ENCODE measurements around the gene MLST8.

The MLST8 gene

DNA sequence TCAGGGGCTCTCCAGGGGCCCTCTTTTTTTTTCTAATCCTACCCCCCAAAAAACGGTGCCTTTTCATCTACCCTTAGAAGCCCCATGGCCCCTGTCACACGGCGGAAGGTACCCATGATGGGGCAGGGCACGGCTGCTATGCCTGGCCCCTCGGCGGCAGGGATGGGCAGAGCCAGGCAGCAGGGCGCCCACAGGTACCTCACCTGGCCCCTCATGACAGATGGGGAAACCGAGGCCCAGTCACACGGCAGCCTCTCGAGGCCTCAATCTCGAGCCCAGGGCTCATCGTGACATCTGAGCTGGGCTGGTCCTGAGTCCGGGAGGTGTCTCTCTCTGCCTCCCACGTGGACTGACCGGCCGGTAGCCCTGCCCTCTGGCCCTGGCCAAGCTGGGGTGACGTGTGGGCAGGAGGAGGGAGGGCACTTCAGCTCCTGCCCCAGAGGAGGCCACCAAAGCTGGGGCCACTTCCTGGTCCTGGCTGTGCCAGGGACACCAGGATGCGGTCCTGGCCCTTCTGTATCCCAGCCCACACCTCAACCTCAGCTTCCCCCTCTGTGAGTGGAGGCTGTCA, 38.1 kb upstream of the MLST8 start:
- Mint-ChIP-seq H3K4me3 (no peak overlapping the region), H3K36me3 (no peaks in the 10 kb centered on the region), H3K9me3 (ENCODE audit: low read depth) (no peaks in the 10 kb centered on the region), H3K4me1 (ENCODE audit: low read depth) (no peaks in the 10 kb centered on the region), H3K27me3 (no peaks in the 10 kb centered on the region), H3K27ac (no peak overlapping the region)

DNA sequence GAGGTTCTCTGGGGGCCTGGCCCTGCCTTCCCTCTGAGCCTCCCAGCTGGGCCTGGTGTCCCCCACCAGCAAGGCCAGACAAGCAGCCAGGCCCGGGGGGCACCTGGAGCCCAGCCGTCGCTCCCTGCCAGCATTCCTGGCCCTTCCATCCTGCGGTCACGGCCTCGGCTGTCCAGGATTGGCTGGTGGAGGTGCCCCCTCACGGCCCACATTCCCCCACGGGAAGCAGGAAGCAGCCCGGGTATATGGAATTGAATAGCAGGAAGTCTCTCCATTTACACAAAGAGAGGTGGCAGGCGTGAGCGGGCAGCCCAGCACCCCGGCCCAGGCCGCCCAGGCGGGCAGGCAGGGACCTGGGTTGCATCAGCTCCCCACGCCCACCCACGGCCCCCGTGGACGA, 35.2 kb upstream of the MLST8 start:
- no peak overlapping the region for H3K4me3 Mint-ChIP-seq
- no peaks in the 10 kb centered on the region for H3K9me3 Mint-ChIP-seq (ENCODE audit: low read depth)
- H3K27me3 Mint-ChIP-seq: no peaks in the 10 kb centered on the region
- no peaks in the 10 kb centered on the region for H3K36me3 Mint-ChIP-seq
- H3K27ac Mint-ChIP-seq: no peak overlapping the region
- H3K4me1 Mint-ChIP-seq (ENCODE audit: low read depth): no peaks in the 10 kb centered on the region

DNA sequence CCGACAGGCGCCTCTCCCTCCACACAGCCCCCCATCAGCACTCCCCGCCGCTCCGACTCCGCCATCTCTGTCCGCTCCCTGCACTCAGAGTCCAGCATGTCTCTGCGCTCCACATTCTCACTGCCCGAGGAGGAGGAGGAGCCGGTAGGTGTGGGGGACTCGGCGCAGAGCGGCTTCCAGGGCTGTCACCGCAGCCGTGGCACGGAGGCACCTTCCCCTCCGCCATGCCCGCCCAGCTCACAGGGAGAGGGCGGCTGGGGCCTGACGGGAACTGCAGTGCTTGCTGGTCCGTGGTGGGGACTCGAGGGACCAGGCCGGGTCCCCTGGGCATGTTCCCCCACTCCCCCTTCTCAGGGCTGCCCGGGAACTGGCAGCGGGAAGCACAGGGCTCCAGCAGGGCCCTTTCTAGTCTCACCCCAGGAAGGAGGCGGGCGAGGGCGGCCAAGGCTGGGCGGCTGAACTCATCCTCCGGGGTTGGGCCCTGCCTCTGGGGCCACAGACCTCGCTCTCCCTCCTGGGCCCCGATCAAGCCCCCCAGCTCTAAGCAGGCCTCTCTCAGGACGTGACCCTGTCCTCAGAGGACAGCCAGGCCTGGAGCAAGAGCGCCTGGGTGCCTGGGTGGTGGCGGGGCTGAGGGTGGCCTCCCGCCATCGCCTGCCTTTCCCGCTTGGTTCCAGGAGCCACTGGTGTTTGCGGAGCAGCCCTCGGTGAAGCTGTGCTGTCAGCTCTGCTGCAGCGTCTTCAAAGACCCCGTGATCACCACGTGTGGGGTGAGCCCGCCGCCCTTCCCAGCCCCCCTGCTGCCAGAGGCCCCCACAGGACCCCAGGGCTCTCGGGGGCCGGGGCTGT, 34.4 kb upstream of the MLST8 start:
- Mint-ChIP-seq H3K4me3 (no peak overlapping the region), H3K4me1 (ENCODE audit: low read depth) (no peaks in the 10 kb centered on the region), H3K36me3 (no peaks in the 10 kb centered on the region), H3K27me3 (no peaks in the 10 kb centered on the region), H3K9me3 (ENCODE audit: low read depth) (no peaks in the 10 kb centered on the region), H3K27ac (no peak overlapping the region)

DNA sequence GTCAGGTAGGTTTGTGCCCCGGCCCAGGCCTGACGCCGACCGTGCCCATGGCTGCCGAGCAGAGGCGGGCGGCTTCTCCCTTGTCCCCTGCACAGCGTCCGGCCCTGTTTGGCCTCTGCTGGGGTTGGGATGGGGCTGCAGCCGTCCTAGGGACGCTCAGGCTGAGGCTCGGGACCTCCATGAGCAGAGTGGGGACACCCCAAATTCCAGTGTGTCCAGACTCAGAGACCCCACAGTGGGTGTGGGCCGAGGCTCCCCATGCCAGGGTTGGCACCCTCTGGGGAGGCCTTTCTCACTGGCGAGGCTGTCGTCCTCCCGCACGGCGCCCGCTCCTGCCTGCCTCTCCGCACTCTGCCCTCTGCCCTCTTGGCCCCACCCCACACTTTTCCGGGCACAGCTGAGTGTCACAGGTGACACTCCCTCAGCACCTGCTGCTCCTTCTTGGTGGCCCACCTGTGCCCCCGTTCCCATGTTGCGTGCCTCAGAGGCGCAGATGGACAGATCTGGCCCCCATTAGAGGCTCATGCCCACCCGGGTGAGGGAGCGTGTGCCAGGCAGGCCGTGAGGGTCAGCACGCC, 33.6 kb upstream of the MLST8 start:
- Mint-ChIP-seq H3K9me3 (ENCODE audit: low read depth) (no peaks in the 10 kb centered on the region), H3K36me3 (no peaks in the 10 kb centered on the region), H3K4me1 (ENCODE audit: low read depth) (no peaks in the 10 kb centered on the region), H3K4me3 (no peak overlapping the region), H3K27ac (no peak overlapping the region), H3K27me3 (no peaks in the 10 kb centered on the region)

DNA sequence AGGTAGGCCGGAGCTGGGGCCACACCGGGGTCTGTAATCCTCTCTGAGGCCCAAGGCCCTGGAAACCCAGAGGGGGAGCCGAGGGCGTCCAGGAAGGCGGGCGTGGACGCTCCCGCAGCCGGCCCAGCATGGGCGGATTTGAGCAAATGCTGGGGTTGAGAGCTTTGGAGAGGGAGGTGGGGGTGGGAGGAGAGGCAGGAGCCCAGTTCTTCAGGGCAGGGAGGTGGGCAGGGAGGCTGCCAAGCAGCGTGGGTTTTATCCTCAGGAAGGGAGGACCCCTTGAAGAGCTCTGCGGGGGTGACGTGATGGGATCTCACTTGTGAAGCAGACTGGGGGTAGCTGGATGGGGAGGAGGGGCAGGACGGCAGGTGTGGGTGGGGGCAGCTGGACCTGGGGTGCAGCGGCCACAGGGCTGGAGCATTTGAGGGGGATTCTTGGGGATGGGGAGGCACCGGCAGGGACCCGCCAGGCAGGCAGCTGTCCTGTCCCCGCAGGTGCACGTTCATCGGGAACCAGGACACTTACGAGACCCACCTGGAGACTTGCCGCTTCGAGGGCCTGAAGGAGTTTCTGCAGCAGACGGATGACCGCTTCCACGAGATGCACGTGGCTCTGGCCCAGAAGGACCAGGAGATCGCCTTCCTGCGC, 32.4 kb upstream of the MLST8 start:
- Mint-ChIP-seq H3K27me3 (no peaks in the 10 kb centered on the region), H3K27ac (no peak overlapping the region), H3K4me3 (no peak overlapping the region), H3K36me3 (no peaks in the 10 kb centered on the region), H3K9me3 (ENCODE audit: low read depth) (no peaks in the 10 kb centered on the region), H3K4me1 (ENCODE audit: low read depth) (no peaks in the 10 kb centered on the region)

DNA sequence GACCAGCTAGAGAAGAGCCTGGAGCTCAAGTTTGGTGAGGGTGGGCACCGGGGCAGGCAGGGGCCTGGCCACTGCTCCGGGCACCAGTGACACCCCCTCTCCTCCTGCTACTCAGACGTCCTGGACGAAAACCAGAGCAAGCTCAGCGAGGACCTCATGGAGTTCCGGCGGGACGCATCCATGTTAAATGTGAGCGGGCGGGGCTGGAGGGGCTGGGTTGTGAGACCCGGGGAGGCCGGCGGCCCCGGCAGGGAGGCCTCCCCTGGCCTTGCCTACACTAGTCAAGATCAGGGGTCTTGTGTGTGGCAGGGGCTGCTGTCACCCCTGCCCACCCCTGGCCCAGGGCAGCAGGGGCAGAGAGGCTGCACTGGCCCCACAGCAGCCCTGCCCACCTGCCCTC, 31.9 kb upstream of the MLST8 start:
- Mint-ChIP-seq H3K27ac (no peak overlapping the region), H3K36me3 (no peaks in the 10 kb centered on the region), H3K9me3 (ENCODE audit: low read depth) (no peaks in the 10 kb centered on the region)

DNA sequence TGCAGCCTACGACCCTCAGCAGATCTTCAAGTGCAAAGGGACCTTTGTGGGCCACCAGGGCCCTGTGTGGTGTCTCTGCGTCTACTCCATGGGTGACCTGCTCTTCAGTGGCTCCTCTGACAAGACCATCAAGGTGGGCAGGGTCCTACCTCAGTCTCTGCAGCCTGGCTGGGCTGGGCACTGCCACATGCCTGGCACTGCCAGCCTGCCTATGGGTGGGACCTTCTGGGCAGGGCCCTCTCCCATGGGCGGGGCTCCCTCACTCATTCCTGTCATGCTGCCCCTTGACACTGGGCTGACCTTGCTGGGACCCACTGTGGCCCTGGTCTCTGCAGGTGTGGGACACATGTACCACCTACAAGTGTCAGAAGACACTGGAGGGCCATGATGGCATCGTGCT, 31.3 kb upstream of the MLST8 start:
- Mint-ChIP-seq H3K4me3 (no peak overlapping the region), H3K27me3 (no peaks in the 10 kb centered on the region), H3K36me3 (no peaks in the 10 kb centered on the region), H3K9me3 (ENCODE audit: low read depth) (no peaks in the 10 kb centered on the region), H3K27ac (no peak overlapping the region), H3K4me1 (ENCODE audit: low read depth) (no peaks in the 10 kb centered on the region)

More for the DNA sequence above, 31.9 kb upstream of the MLST8 start:
- Mint-ChIP-seq H3K4me3 (no peak overlapping the region), H3K4me1 (ENCODE audit: low read depth) (no peaks in the 10 kb centered on the region), H3K27me3 (no peaks in the 10 kb centered on the region)

DNA sequence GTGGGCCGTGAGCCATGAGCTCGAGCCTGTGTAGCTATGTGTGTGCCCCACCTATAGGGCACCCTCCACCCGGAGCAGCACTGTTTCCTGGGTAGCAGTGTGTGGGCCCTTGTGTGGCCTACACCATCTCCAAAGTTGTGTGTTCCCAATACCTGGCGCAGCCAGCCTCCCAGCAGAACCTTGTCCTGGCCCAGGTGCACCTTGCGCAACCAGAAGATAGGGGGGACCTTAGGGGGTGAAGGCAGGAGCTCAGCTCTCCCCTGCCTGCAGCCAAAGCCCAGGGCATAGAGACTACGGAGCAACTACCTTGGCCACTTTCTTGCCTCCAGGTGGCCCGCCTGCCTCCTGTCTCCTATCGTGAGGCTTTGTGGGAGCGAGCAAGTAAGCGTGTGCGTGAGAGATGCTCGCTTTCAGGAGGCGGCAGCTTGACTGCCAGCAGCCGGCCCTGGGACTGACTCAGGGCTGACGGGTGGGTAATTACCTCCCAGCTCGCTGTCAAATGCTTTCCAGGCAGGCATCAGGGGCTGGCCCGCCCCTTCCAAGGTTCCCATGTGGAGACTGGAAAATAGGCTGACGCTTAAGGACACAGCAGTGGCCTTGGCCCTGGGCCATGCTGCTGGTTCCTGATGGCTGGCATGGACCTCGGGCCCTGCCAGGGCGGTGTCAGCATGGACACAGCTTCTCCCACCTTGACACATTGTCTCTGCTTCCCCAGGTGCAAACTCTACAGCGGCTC, 30.7 kb upstream of the MLST8 start:
- no peak overlapping the region for H3K27ac Mint-ChIP-seq
- H3K4me1 Mint-ChIP-seq (ENCODE audit: low read depth): no peaks in the 10 kb centered on the region
- H3K36me3 Mint-ChIP-seq: no peaks in the 10 kb centered on the region
- H3K9me3 Mint-ChIP-seq (ENCODE audit: low read depth): no peaks in the 10 kb centered on the region
- H3K27me3 Mint-ChIP-seq: no peaks in the 10 kb centered on the region
- no peak overlapping the region for H3K4me3 Mint-ChIP-seq

DNA sequence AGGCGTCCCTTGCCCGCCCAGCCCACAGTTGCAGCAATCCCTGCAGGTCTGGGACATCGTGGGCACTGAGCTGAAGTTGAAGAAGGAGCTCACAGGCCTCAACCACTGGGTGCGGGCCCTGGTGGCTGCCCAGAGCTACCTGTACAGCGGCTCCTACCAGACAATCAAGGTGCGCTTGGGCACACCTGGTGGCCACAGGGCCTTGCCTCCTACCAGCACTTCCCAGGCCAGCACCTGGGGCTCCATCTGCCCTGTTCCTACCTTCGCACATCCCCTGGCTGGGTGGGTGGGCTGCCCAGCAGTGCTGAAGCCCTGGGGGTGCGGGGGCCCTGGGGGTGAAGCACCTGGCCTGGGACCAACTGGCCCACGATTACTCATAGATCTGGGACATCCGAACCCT, 29.8 kb upstream of the MLST8 start:
- H3K27ac Mint-ChIP-seq: no peak overlapping the region
- H3K4me1 Mint-ChIP-seq (ENCODE audit: low read depth): no peaks in the 10 kb centered on the region
- no peaks in the 10 kb centered on the region for H3K36me3 Mint-ChIP-seq
- no peaks in the 10 kb centered on the region for H3K27me3 Mint-ChIP-seq
- no peaks in the 10 kb centered on the region for H3K9me3 Mint-ChIP-seq (ENCODE audit: low read depth)
- H3K4me3 Mint-ChIP-seq: no peak overlapping the region

DNA sequence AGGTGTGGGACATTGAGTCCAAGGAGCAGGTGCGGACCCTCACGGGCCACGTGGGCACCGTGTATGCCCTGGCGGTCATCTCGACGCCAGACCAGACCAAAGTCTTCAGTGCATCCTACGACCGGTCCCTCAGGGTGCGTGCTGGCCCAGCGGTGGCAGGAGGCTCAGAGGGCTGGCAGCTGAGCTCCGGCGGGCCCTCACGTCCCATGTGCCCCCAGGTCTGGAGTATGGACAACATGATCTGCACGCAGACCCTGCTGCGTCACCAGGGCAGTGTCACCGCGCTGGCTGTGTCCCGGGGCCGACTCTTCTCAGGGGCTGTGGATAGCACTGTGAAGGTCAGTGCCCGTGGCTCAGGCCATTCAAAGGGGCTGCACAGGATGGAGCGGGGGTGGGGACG, 29.2 kb upstream of the MLST8 start:
- Mint-ChIP-seq H3K36me3 (no peaks in the 10 kb centered on the region), H3K27ac (no peak overlapping the region), H3K9me3 (ENCODE audit: low read depth) (no peaks in the 10 kb centered on the region), H3K27me3 (no peaks in the 10 kb centered on the region), H3K4me3 (no peak overlapping the region), H3K4me1 (ENCODE audit: low read depth) (no peaks in the 10 kb centered on the region)

DNA sequence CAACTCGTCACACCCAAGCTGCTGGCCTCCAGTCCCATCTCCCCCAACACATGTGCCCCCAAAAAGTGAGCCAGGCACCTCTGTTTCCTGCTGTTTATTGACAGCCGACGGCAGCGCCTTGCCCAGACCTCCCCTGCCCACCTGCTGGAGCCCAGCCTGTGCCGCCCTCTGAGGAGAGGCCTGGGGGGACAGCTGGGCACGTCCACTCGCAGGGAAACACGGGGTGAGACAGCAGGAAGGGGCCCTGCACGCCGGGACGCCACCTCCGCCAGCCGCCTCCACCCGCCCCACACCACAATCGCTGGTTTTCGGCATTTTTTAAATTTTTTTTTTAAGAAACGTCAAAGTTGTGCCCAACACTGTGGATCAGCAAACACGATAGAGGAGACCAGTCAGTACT, 28.2 kb upstream of the MLST8 start:
- H3K4me1 Mint-ChIP-seq (ENCODE audit: low read depth): no peaks in the 10 kb centered on the region
- H3K9me3 Mint-ChIP-seq (ENCODE audit: low read depth): no peaks in the 10 kb centered on the region
- no peaks in the 10 kb centered on the region for H3K36me3 Mint-ChIP-seq
- H3K4me3 Mint-ChIP-seq: no peak overlapping the region
- H3K27ac Mint-ChIP-seq: no peak overlapping the region
- no peaks in the 10 kb centered on the region for H3K27me3 Mint-ChIP-seq

DNA sequence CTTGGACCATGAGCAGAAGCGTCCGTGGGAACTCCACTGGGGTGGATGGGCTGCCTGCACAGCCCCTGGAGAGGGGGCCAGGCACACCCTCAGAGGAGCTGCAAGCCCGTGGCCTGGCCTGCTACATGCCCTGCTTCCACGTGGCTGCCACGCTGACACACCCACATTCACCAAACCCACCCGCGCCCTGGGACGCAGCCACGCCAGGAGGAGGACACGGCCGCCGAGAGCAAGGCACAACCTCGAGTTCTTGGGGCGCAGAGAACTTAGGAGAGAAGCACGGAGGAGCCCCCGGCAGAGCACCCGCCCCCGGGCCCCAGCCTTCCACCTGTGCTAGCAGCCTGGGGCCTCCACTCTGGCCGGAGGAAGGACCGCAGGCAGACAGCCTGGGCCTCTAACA, 27.7 kb upstream of the MLST8 start:
- Mint-ChIP-seq H3K27ac (no peak overlapping the region), H3K9me3 (ENCODE audit: low read depth) (no peaks in the 10 kb centered on the region), H3K4me1 (ENCODE audit: low read depth) (no peaks in the 10 kb centered on the region), H3K27me3 (no peaks in the 10 kb centered on the region), H3K36me3 (no peaks in the 10 kb centered on the region), H3K4me3 (no peak overlapping the region)

DNA sequence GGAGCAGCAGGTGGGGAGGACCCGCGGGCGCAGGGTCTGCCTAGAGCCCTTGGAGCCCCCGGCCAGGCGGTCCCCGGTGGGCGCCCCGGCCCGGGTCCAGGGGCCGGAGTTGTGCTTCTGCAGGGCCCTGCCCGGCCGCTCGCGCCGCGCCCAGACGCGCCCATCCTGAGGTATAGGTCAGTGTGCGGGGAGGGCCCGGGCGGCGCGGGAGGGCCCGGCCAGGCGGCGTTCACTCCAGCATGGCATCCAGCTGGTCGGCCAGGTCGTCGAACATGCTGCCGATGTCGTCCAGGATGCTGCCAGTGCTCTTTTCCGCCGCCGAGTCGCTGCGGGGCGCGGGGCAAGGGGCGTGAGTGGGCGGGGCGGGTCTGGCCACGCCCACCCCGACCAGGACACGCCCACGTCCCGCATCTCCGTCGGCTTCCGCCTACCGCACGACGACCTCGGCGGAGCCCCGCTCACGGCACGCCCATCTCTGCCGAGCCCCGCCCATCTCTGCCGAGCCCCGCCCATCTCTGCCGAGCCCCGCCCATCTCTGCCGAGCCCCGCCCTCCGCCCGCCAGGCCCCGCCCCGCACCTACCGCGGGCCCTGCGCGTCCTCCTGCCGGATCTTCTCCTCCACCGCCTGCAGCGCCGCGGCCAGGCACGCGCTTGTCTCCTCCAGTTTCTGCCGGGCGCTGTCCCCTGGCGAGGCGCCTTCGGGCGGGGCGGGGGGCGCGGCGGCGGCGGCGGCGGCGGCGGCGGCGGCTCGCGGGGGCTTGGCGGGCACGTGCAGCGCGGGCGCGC, 26.7 kb upstream of the MLST8 start:
- H3K4me3 Mint-ChIP-seq: no peak overlapping the region
- H3K36me3 Mint-ChIP-seq: no peaks in the 10 kb centered on the region
- no peak overlapping the region for H3K27ac Mint-ChIP-seq
- no peaks in the 10 kb centered on the region for H3K4me1 Mint-ChIP-seq (ENCODE audit: low read depth)
- H3K27me3 Mint-ChIP-seq: no peaks in the 10 kb centered on the region
- no peaks in the 10 kb centered on the region for H3K9me3 Mint-ChIP-seq (ENCODE audit: low read depth)

DNA sequence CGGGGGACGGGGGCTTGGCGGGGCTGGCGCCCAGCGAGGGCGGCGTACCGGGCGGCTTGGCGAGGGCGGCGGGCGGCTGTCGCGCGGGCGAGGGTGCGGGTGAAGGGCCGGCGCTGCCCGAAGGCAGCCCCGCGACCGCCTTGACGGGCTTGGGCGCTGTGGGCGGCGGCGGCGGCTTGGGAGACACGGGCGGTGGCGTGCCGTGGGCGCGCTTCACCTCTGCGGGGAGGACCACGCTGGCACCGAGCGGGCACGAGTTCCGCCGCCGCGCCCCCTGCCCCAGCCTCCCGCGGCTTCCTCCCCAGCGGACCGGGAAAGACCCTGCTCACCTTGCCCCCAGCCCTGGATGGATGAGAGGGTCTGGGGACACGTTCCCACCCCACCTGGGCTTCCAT, 26.1 kb upstream of the MLST8 start:
- H3K36me3 Mint-ChIP-seq: no peaks in the 10 kb centered on the region
- H3K4me3 Mint-ChIP-seq: no peak overlapping the region
- no peaks in the 10 kb centered on the region for H3K4me1 Mint-ChIP-seq (ENCODE audit: low read depth)
- no peaks in the 10 kb centered on the region for H3K27me3 Mint-ChIP-seq
- H3K27ac Mint-ChIP-seq: no peak overlapping the region
- H3K9me3 Mint-ChIP-seq (ENCODE audit: low read depth): no peaks in the 10 kb centered on the region
